BJ (cell line): Measurements from ENCODE around the gene ALDH18A1. TPM values are rescaled to one million over a fixed set of nuclear protein-coding genes. Genes with fewer than 3 reads are reported as not detected.
A peak's percentile ranks its signal among the peaks of the same experiment; 100 is the strongest.

ENCODE experiments used
- CTCF ChIA-PET: fragments of 350-600 bp; formaldehyde crosslinking; extraction: SDS; loops from one replicate; lab custom pipeline; 2021; ENCODE audit warnings: antibody characterized with exemption, inconsistent platforms; lab: Yijun Ruan, JAX
- POLR2A ChIA-PET: fragments of 300-600 bp; sonication (Branson Sonifier 250); formaldehyde crosslinking; extraction: SDS; loops from one replicate; lab custom pipeline; 2021; ENCODE audit warnings: antibody characterized with exemption; lab: Charles Lee
- DNase-seq: peaks from one replicate; pipeline ENCODE4 v3.0.0-alpha.2; 2011; ENCODE audit warnings: low read depth
- H3K27me3 ChIP-seq: 2 replicates; pipeline ENCODE4 v1.6.0; 2011; ENCODE audit warnings: low read length; ENCODE audit not compliant: control insufficient read depth, insufficient read depth
- H3K36me3 ChIP-seq: 2 replicates; pipeline ENCODE4 v1.5.1; 2011; ENCODE audit warnings: low read length; ENCODE audit not compliant: control insufficient read depth, insufficient read depth
- H3K4me3 ChIP-seq: 2 replicates; pipeline ENCODE4 v1.5.1; 2011; ENCODE audit warnings: low read depth, mild to moderate bottlenecking, control low read depth, low read length
- CTCF ChIP-seq: IDR thresholded peaks from 2 replicates; pipeline ENCODE4 v1.5.1; 2011; ENCODE audit warnings: low read depth, mild to moderate bottlenecking, control low read depth, inconsistent platforms, low read length, moderate library complexity; ENCODE audit not compliant: insufficient read depth
- polyA minus RNA-seq: library from RNA; depleted of rRNA, polyadenylated mRNA; stranded (reverse); fragments of >200 nt; gene quantifications from 2 replicates; pipeline ENCODE4 v1.2.3, GENCODE V29; 2011; rRNA and poly(A)+ RNA removed
- polyA plus RNA-seq: library from polyadenylated mRNA; depleted of rRNA; stranded (reverse); fragments of >200 nt; gene quantifications from 2 replicates; pipeline ENCODE4 v1.2.3, GENCODE V29; 2011; rRNA removed

ALDH18A1 gene
- polyA plus RNA-seq (109 and 110 TPM in 2 replicates), polyA minus RNA-seq (109 and 177 TPM in 2 replicates)

- H3K27me3 ChIP-seq = no peaks in the 10 kb centered on the region
- DNase-seq = peak; percentile 50
- peaks cover 6% of the 10 kb centered on the region for H3K36me3 ChIP-seq
- POLR2A ChIA-PET = no interaction called here
- TF ChIP-seq CTCF = no peak
- H3K4me3 ChIP-seq = peak within 1 kb of the TSS; percentile 85
- CTCF ChIA-PET = interaction anchor here (1.0 to 1.7 kb wide), 2 partner anchors 37 to 209 kb away, joined by 3 to 4 read pairs; partner anchors contain the start of gene TCTN3
These were observed at the start of gene ALDH18A1 for GRCh38 chr10:95656291-95657164. TSS of gene ALDH18A1 (minus strand) at chr10:95656711. CDS start at chr10:95653377, 3,334 bp downstream.

DNA sequence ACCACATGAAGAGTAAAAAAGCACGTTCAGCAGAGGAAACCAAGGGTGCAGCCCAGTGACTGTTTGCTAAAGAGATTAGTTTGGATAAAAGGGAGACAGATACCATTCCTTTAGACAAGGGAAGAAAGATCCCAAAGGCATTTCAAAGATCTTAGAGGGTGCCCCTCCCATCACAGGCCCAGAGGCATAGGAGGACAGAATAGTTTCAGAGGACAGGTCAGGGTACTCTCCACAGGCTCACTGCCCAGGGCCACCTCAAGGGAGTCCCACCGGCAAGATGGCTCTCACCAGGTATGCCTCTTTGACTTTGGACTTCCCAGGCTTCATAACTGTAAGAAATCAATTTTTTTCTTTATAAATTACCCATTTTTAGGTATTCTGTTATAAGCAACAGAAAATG is 41.9 kb upstream of the ALDH18A1 start:
- Histone ChIP-seq H3K4me3 (no peak overlapping the region), H3K36me3 (no peaks in the 10 kb centered on the region), H3K27me3 (no peaks in the 10 kb centered on the region)
- no peak for TF ChIP-seq CTCF
- POLR2A ChIA-PET = no interaction called here
- no peak for DNase-seq
- CTCF ChIA-PET = no interaction called here

GRCh38 chr10:95697429-95697828 is 40.9 kb upstream of the ALDH18A1 start:
- no peak overlapping the region for H3K4me3 ChIP-seq
- H3K36me3 ChIP-seq = no peaks in the 10 kb centered on the region
- ChIA-PET CTCF (interaction anchor here (1.0 to 1.1 kb wide), 2 partner anchors 143 to 168 kb away, joined by 3 read pairs; no protein-coding TSS in a partner anchor), POLR2A (no interaction called here)
- no peak for DNase-seq
- TF ChIP-seq CTCF = no peak
- no peaks in the 10 kb centered on the region for H3K27me3 ChIP-seq

DNA sequence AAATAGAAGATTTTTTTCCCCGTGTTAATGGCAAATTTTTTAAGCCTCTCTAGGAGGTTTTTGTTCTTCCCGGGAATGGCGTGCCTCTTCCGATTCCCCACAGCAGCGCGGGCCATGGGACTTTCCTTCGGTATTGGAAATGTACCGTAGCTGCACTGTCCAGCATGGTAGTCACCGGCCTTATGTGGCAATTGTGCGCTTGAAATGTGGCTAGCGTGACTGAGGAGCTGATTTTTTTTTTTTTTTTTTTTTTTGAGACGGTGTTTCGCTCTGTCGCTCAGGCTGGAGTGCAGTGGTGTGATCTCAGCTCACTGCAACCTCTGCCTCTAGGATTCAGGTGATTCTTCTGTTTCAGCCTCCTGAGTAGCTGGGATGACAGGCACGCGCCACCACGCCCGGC is 38.2 kb upstream of the ALDH18A1 start:
- no peak for TF ChIP-seq CTCF
- ChIA-PET POLR2A (no interaction called here), CTCF (interaction anchor here (0.6 to 11.4 kb wide), 16 partner anchors 10 to 509 kb away, joined by 3 to 296 read pairs (median 8); no protein-coding TSS in a partner anchor)
- Histone ChIP-seq H3K27me3 (no peaks in the 10 kb centered on the region), H3K36me3 (no peaks in the 10 kb centered on the region; the same call in 1 of the 2 replicates), H3K4me3 (no peak overlapping the region)
- no peak for DNase-seq
